Measurements from ENCODE around the gene AFP. TPM values are rescaled to one million over a fixed set of nuclear protein-coding genes. Genes with fewer than 3 reads are reported as not detected.

AFP gene
- total and polyA plus RNA-seq, 2 of the 4 experiments (the other 2 are of a cell fraction), result 0.87 to 1.3 TPM

DNA sequence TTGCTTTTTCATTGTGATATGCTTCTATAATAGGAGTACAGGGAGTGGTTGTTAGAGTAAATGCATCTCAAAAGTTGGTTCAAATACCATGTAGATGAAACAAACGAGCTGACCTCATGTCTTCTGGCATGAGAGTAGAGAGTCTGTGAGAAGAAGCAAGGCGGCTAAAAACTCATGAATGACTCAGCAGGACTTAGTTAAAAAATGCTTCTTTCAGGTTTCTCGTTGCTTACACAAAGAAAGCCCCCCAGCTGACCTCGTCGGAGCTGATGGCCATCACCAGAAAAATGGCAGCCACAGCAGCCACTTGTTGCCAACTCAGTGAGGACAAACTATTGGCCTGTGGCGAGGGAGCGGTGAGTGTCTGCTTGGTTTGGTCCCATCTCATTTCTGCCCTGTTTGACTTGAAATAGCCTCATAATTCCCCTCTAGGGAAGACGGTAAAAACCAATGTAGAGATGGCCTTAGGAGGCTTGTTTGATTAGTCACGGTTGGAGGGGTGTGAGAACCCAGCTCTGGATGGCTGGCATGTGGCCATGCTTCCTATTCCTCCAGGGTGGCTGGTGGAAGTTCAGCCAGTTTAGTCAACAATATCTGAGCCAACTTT, 14.5 kb downstream of the AFP start (continued):
- TF ChIP-seq NFE2L2 (IDR thresholded peaks at IDR 0.05; ENCODE audit: low read depth, low read length), result peak; percentile 93

DNA sequence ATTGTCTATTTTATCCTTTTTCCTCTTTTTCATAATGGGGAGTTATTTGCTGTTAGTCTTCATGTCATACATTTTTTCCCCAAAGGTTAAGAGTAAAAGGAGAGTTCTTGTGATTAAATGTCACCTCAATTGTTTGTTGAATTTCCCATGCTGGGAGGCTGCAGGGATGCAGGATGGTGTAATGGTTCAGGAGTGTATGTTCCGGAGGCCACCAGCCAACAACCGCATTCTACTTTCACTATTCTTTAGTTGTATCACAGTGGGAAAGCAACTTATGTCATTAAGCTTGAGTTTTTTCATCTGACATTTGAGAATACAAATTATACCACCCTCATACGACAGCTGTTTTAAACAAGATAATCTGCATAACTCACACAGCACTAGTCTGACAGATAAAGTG, 15.4 kb downstream of the AFP start:
- in situ Hi-C loops (cut with MboI; ENCODE audit: low sequenced_read_pairs), result no loop called here
- no peak overlapping the region for H3K27ac ChIP-seq (ENCODE audit: insufficient read depth, low read length)
- peak; percentile 56 for DNase-seq

More for the DNA sequence above, 15.4 kb downstream of the AFP start:
- intact Hi-C loops (cut with micrococcal nuclease), result loop anchor here (5.0 kb wide), 1 partner anchor 109 kb away; no protein-coding TSS in a partner anchor
- Histone ChIP-seq H3K9me3 (ENCODE audit: control insufficient read depth, insufficient read depth, low read length) (no peaks in the 10 kb centered on the region), H3K4ac (ENCODE audit: low read depth, low read length) (no peak overlapping the region), H4K20me1 (ENCODE audit: insufficient read depth, low read length) (no peaks in the 10 kb centered on the region), H4K8ac (ENCODE audit: low read depth in 2 of 2, low read length in 2 of 2) (no peak overlapping the region), H3K27me3 (ENCODE audit: control insufficient read depth, insufficient read depth, low read length) (no peaks in the 10 kb centered on the region), H3K4me1 (ENCODE audit: control insufficient read depth, insufficient read depth, low read length) (peaks cover 3% of the 10 kb centered on the region), H3K79me1 (ENCODE audit: low read depth in 1 of 2, low read length in 2 of 2) (no peaks in the 10 kb centered on the region), H2BK5ac (ENCODE audit: low read depth, low read length, poor library complexity, severe bottlenecking) (peak overlapping the region; percentile 41), H2AFZ (replicated peaks; ENCODE audit: low read length, poor library complexity) (no peak overlapping the region), H2BK120ac (ENCODE audit: low read depth, low read length) (peak overlapping the region; percentile 0; the same call in 1 of the 2 replicates), H3K9ac (ENCODE audit: low read depth, low read length) (no peak overlapping the region), H3K4me3 (ENCODE audit: insufficient read depth, low read depth, low read length) (no peak overlapping the region), H2AK5ac (ENCODE audit: low read depth, low read length) (no peak overlapping the region), H2BK20ac (ENCODE audit: low read depth, low read length) (no peak overlapping the region), H3K36me3 (ENCODE audit: control insufficient read depth, insufficient read depth, low read length) (no peaks in the 10 kb centered on the region), H3K56ac (ENCODE audit: extremely low read depth, insufficient read depth, low read length) (no peak overlapping the region), H3K18ac (ENCODE audit: low read depth, low read length) (no peak overlapping the region), H3K4me2 (ENCODE audit: low read depth, low read length) (peak overlapping the region; percentile 26; the same call in 1 of the 2 replicates), H4K5ac (ENCODE audit: low read depth, low read length) (no peak overlapping the region), H3K14ac (replicated peaks; ENCODE audit: low read depth, low read length) (0 out of 2 replicates have a peak overlapping the region, but pooled peaks have one; percentile 3), H2BK15ac (ENCODE audit: low read depth, low read length) (no peak overlapping the region), H2AK9ac (replicated peaks; ENCODE audit: low read depth, low read length, poor library complexity) (no peak overlapping the region), H3K9me1 (ENCODE audit: insufficient read depth, low read length) (no peaks in the 10 kb centered on the region), H4K91ac (ENCODE audit: insufficient read depth, low read depth, low read length) (no peak overlapping the region), H3K23ac (ENCODE audit: low read depth, low read length) (no peak overlapping the region)
- dilution Hi-C loops (cut with HindIII; ENCODE audit: low sequenced_read_pairs, unreplicated experiment), result no loop called here
- ATAC-seq (ENCODE audit: low read depth), result no peak
- CTCF ChIA-PET, result no interaction called here
- TF ChIP-seq MXI1 (IDR thresholded peaks at IDR 0.05; ENCODE audit: borderline replicate concordance, low read depth, low read length), result no peak
- TF ChIP-seq, protein P1, sequence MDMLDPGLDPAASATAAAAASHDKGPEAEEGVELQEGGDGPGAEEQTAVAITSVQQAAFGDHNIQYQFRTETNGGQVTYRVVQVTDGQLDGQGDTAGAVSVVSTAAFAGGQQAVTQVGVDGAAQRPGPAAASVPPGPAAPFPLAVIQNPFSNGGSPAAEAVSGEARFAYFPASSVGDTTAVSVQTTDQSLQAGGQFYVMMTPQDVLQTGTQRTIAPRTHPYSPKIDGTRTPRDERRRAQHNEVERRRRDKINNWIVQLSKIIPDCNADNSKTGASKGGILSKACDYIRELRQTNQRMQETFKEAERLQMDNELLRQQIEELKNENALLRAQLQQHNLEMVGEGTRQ (IDR thresholded peaks at IDR 0.05; ENCODE audit: low read depth, low read length), result no peak
- WGBS, 2 experiments (ENCODE audit: extremely low coverage in 2 of 2, insufficient read length in 1 of 2), result no CpG with 5 or more reads among the region's 3 CpGs
- POLR2A ChIA-PET (ENCODE audit: unreplicated experiment), result no interaction called here
- no TSS peak for BruUV-seq (replicated peaks)
